ENCODE measurements around the gene CIAPIN1.
"Not testable (repeated sequence)": the region's sequence is repeated elsewhere in the genome, so short reads cannot be mapped to it uniquely, and the experiment has no call there.

The CIAPIN1 gene

DNA sequence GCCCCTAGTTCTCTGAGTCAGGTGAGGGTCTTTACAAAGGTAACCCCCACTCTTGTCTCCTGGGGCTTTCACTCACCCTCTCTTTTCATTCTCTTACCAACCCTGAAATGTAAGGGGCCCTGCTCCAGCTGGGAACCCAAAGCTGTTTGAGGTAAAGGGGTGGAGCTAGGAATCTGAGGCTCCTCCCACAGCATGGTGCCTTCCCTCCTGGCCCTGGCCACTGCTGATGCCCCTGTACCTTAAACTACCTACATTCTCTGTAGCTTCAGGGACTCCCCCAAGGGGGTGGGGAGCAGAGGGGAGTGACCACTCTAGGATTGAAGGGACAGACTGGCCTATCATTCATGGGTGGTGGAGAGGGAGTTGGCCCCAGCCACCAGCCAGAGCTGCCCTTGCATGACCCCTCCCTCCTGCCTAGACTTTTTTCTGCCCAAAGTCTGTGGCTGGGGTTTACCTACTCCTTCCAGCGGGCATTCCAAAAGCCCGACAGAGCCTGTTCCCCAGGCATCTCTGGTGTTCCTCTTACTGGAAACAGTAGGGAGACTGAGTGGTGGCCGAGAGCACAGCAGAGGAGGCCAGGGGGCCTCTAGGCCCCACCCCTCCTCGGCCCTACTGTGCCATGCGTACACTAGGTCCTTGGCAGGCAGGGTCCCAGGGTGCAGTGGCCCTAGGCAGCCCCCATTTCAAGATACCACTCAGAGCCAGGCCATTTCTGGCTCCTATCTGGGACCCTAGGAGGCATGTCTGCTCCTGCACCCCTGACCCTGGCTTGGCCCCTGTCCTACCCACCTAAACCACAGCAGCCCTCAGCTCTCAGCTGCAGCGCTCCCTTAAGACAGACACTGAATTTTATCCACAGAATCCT lies 29.6 kb upstream of the CIAPIN1 start:
- FAIRE-seq, result no peak

DNA sequence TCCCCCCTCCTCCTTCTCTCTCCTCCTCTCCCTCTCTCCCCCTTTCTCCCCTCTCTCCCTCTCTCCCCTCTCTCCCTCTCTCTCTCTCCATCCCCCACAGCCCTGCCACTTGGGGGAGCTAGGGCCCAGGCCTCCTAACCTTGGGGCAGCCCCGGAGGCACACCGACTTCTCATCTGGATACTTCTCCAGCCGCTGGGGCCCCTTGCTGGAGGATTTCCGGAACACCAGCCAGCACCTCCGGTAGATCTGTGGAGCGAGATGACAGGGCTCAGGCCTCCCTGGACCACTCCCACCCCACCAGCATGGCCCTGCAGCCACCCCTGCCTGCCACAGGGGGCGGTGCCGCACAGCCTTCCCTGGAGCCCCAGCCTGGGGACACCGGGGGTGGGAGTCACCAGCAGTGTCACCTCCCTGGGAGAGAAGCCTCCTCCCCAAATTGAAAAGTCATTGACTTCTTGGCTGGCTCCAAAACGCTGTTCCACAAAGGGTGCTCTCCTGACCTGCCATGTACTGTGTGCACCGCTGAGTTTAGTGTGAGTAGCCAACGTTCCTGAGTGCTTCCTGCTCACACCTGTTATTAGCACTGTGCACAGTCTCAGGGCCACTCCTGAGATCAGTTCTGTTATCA lies 28.6 kb upstream of the CIAPIN1 start:
- FAIRE-seq, result no peak

DNA sequence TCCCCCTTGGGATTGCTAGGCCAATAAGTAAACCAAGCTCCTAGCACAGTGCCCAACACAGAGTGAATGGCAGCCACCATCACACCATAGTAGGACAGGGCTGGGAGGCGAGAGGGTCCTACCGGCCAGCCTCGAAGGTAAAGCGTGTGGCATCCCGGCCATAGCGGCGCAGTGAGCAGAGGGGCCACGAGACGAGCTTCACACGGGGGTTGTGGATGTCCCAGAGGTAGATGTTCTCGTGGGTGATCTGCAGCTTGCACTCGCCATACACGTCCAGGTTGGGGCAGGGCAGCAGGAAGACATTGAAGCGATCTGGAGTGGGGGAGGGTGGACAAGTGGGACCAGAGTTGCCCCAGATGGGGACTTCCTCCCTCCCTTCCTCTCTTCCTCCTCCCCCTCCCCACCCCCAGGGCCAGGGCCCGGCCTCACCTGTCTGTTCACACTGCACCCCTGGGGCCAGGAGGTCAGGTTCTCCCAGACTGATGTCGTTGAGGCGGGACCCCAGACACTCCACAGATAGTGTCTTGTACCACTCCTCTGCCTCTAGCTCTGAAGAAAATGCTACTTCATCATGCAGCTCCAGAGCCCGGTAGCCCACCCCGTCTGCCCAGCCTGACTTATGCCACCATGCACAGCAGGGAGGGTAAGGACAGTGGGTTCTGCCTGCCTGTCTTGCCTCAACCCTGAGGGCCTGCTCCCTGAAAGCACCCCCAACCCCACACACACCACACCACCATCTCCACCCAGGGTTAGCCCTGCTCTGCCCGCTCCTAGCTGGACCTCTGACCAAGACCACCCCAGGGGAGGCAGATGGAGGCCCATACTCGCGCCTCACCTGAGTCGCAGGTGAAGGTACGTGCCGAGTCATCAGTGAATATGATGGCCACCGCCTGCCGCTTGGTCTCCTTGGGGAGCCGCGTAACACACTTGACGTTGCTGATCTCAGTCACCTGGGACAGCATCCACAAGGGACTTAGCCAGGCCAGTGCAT lies 27.8 kb upstream of the CIAPIN1 start:
- FAIRE-seq, result no peak

DNA sequence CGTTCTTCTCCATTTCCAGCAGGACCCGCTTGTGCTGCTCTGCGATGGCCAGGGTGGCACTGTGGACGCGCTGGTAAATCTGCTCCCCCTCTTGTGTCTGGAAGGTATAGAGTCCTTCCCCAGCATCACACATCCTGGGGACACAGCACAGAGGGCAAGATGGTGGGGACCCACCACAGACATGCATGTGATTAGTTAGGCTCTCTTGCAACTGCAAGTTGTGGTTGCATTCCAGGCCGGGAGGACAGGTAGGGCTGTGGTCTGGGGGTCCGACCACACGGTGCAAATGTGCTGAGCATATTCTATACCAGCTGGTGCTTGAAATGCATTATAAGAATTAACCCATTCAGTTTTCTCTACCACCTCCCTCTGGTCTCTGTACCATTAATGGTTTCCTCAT lies 26.7 kb upstream of the CIAPIN1 start:
- FAIRE-seq, result no peak

DNA sequence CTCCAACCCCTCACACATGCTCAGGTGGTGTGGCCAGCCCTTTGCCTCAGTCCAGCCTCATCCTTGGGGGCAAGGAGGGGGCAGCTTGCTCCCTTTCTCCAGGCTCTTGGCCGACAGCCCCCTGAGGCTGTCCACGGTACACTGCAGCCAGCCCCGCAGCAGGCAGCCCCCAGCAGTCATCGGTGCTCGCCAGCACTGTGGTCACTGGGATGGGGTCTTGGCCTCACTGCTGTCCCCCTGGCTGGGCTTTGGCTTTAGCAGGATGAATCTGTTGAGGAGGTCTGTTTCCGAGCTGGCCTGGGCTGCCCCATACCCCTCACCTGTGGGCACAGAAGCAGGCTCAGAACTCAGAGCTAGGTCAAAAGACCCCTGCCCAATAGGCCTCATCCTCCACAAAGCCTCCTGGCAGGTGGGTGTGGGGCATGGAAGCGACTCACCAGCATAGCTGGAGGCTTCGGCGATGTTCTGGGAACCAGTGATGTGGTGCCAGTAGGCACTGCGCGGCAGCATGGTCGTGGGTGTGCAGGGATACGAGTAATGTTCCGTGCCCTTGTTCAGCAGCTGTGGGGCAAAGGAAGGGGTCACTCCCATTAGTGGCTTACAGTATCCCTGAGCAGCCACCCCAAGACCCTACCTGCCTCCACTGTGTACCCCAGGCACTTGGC lies 26.1 kb upstream of the CIAPIN1 start:
- no peak for FAIRE-seq

DNA sequence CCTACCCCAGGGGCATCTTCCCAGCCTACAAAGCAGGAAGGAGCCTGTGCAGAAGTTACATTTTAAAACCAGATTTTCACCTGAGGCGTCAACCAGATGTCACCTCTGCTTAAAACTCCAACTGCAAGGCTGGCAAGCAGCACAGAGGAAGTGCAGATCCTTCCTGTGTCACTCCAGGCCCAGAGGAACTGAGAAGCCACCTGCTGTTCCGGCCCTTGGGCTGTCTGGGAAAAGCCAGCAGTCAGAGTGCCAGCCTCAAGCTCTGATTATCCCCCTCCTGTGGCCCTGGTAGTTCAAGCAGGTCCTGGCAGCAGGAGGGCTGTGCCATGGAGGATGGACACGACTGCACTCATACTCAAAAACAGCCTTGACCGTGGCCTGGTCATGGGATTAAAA lies 25.5 kb upstream of the CIAPIN1 start:
- no peak for FAIRE-seq

DNA sequence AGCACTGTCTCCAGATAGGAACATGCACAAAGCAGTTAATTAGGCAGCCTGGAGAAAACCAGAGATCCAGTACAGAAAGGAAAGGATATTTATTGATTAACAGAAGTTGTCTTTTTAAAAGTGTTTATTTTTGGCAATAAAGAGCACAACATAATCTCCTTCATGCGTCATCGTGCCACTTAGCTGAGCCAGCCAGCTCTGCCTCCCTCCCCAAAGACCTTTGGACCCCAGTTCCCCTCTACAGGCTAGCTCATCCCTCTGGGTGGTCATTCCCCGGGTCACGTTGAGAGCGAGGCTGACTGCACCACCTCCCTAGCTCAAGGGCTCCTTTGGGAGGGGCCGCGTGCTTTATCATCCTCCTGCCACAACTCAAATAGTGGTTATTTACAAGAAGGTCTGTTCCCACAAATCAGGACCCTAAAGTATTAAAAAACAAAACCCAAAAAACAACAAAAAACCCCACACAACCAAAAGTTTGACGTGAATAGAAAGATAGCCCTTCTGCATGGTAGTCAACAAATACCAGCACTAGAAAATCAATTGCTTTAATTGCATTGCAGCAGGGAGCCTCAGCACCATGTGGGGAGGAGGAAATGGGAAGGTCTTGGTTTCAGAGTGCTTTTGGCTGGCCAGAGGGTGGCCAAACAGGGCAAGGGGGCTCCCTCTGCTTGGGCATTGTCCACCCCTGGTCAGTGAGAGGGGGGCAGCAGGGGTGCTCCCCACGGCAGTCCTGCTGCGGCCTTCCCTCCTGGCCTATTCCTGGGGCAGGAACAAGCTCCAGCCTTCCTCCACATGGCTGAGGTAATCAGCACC lies 24.9 kb upstream of the CIAPIN1 start:
- FAIRE-seq, result no peak

DNA sequence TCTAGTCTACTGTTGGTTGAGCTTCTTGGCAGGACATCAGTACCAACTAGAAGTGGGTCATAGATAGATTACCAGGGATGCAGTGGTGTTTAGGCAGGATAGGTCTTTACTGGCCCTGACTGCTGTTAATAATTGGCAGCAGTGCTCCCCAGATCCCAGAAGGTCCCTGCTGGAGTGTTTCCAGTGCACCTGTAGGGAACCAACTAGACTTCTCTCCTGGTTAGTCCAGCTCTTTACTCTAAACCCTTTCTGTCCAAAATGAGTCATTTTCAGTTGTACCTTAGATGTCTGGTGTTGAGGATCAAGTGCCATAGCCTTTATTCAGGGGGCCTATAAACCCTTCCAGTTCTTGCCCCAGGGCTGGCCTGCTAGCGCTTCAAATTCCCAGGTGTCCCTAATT lies 24.0 kb upstream of the CIAPIN1 start:
- FAIRE-seq, result no peak

DNA sequence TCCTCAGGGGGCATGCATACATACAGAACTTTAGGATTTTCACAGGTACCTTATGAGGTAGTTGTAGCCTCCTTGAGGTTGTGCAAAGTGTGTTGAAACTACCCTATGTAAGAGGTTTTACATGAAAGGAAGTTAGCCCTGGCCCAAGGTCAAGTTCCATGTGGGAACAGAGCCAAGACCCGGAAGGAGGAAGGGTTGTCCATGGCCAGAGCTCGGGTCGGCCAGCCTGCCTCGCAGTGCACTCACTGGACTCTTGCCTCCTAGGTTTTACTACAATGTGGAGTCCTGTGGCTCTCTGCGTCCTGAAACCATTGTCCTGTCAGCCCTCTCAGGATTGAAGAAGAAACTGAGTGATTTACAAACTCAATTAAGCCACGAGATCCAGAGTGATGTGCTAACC lies 23.5 kb upstream of the CIAPIN1 start:
- FAIRE-seq, result no peak

DNA sequence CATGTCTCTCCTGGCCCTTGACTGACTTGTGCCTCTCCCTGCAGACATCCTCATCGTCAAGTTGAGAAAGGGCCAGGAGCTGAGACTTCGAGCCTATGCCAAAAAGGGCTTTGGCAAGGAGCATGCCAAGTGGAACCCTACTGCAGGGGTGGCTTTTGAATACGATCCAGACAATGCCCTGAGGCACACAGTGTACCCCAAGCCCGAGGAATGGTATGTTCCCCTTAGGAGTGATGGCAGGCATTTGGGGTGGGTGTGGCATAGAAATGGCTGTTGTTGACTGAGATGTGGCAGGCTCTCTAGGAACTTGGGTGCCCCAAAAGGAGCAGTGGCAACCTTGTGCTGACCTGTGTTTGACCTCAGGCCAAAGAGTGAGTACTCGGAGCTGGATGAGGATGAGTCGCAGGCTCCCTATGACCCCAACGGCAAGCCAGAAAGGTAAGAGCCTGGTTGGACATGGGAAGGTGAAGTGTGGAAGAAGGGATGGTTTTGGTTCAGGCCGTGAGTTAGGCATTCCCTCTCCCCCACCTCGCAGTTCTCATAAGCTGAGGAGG lies 22.8 kb upstream of the CIAPIN1 start:
- no peak for FAIRE-seq

DNA sequence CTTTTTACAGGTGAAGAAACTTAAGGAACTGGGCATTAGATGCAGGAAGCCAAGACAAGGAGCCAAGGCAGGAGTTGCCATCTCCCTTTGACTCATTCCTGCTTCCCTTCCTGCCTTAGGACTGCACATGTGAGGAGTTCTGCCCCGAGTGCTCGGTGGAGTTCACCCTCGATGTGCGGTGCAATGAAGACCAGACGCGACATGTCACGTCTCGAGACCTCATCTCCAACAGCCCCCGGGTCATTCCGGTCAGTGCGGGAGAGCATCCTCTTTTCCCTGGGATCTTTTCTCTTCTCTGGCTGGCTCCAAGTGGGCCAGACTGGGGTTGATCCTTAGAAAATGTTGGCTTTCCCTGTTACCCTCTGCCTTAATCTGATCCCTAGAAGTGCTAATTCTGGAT lies 21.9 kb upstream of the CIAPIN1 start:
- FAIRE-seq, result no peak

DNA sequence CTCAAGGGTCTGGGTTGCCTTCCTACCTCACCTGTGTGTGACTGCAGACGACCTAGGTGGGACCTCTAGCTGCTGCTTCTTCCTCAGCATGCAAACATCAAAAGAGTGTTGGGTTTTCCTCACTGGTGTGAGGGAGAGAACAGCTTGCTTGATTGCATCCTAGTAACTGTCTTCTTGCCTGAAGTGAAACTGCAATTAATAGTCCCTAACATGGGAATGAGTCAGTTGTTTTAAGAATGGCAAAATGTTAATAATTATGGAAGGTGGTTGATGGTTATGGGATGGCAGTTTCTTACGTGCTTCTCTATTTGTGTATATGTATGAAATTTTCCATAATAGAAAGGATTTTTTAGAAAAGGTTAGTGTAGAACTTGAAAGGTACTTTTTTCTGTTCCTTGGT lies 21.2 kb upstream of the CIAPIN1 start:
- no peak for FAIRE-seq

DNA sequence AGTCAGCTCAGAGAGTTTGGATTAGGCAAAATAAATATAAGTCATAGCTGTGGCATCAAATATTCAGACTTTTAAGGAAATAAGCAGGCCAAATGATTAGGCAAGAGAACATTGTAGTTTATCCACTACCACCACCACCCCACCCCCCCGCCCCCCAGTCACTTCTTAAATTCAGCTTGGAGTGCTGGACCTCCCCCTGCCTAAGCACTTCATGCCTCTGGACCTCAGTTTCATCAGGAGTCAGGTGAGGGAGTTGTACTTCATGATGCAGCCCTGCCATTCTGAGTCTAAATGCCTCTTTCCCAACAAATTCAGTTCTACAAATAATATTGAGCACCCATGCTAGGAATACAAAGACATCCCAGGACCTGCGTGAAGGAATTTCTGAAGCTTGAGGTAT lies 17.3 kb upstream of the CIAPIN1 start:
- FAIRE-seq, result no peak

DNA sequence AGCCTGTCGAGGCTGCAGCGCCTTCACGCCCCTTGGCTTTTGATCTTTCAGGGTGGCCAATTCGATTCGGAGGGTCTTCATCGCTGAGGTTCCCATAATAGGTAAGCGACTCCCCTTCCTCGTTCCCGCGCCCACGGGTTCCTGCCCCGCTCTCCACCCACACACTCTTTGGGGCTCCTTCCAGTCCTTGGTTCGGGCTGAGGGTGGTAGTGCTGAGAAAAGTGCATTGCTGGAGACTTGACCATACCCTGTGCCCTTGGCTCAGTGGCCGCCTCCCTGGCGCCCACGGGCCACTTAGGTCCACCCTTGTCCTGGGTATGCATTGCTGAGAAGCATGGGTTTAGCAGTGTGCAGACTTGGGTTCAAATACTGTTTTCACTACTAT lies 15.8 kb upstream of the CIAPIN1 start:
- no peak for FAIRE-seq

DNA sequence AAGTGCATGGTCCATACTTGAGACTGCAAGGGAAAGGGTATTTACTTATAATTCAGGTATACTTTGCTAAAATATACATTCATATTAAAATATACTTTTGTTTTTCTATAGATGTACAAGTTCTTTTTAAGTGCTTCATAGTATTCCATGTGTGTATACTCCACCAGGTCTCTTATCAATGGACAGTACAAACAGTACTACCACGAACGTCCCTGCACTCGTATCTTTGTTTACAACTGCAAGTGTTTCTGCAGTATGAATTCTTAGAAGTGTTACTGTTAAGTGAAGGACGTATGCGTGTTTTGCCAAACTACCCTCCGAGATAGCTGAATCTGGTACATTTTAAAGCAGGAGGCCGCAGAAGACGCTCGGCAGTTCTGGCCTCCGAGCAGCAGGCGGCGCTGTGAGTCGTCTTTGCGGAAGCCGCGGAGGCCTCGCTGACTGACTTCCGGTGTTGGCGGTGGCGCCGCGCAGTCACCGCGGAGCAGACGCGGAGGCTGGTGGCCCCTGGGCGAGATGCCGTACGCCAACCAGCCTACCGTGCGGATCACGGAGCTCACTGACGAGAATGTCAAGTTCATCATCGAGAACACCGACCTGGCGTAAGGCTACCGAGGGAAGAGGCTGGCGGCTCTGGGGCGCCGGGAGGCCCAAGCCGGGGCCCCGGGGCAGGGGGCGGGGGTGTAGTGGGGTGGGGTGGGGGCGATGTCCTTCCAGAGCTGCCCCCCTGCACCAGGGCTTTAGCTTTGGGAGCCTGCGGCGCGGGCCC lies 15.2 kb upstream of the CIAPIN1 start, which contains the start of gene POLR2C:
Gene POLR2C, plus strand, starts transcription at position 471 of the 769 bp plus-strand sequence. Its CDS starts 46 bp downstream, at position 517.
- FAIRE-seq, result no peak

DNA sequence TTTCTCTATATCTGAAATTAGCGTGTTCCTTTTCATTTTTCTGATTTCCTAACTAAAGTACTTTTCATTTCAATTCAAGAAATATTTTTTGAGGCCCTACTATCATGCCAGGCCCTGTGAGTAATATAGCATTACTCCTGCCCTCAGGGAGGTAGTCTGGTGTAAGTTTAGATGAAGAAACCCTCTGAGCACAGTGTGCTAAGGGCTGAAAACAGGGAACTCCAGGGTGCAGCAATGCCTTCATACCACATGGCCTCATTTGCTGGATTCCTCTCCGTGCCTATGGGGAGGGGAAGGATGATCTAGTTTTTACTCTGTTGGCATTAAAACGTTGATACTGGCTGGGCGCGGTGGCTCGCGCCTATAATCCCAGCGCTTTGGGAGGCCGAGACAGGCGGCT lies 4.8 kb upstream of the CIAPIN1 start:
- no peak for FAIRE-seq

DNA sequence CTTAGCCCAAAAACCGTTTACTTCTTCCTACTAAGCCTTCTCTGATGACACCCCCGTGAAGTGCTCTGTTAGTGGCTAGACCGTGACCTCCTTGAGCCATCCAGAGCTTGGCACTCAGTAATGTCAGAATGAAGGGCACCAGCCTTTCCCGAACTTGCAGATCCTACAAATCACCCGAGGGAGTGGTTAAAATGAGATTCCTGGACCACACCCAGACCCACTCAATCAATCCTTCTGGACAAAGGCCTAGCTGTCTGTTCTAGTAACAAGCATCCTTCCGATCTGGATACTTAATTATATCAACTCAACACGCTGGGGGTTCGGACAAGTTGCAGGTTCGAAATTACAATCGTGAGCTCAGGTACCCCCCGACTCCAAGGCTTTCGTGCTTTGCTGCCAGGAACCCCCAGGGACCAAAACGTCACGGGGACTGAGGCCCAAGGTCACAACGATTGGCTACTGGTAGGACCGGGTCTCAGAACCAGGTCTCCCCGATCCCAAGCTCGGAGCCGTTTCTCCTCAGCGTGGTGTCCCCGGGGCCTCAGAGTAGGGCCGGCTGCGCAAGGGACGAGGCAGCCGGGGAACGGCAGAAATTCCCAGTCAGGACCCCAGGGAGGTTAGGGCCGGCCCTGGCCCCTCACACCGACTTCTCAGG lies 527 bp downstream of the CIAPIN1 start:
- no peak for FAIRE-seq

DNA sequence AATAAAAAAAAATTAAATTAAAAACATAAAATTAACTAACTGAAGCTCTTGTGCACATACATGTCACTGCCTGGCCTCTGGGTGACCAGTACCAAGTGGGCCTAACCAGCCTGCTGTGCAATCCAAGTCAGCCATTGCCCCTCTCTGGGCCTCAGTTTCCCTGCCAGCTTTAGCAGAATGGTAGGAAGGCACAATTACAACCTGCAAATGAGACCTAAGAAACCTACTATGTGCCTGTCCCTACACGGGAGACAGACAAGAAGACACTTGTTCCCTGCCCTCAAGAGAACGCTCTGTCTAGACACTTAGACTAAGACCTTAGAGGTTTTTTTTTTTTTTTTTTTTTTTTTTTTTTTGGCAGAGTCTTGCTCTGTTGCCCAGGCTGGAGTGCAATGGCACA lies 1.7 kb downstream of the CIAPIN1 start:
- no peak for FAIRE-seq

DNA sequence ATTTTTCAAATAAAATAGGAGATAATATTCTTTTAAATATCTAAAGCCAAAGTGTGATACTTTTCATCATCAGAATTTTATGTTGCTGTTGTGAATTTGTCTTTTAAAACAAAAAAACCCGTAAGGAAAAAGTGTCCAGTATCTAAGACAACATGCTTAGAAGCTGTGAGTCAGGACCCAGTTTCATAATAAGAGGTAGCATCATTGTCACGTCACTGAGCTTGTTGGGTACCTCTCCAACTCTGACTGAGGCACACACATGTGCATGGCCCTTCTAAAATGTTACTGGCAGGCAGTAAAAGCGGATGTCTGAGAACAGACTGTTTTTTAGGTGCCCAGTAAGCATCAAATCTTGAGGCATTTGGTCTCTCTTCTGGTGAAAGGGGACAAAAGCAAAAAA lies 2.5 kb downstream of the CIAPIN1 start:
- FAIRE-seq, result no peak

DNA sequence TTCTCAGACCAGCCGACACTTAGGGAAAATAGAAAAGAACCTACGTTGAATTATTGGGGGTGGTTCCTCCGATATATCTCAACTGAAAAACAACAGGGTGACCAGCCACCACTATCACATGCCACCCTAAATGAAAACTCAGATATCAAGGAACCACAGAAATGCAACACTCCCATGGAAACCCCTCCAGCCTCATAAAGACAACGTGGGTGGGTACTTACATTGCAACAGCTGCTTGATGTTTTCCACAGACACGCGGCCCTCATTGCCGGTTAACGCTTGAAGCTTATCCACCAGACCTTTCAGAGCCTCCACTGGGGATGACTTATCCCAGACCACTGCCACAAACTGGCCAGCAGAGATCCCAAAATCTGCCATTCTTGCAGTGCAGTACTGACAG lies 6.6 kb downstream of the CIAPIN1 start:
- not testable (repeated sequence) for FAIRE-seq
